Motor neuron (in vitro differentiated cells): ENCODE measurements around the gene OXCT1. TPM values are rescaled to one million over a fixed set of nuclear protein-coding genes. Genes with fewer than 3 reads are reported as not detected.
A peak's percentile ranks its signal among the peaks of the same experiment; 100 is the strongest.
"Not testable (repeated sequence)": the region's sequence is repeated elsewhere in the genome, so short reads cannot be mapped to it uniquely, and the experiment has no call there.

Experiments
- ATAC-seq, 8 experiments: fragments of 200-7000 bp; cut with Tn5 transposase; replicated peaks in 6 of 8; 2 replicates each; pipeline ENCODE4 v1.8.0; 2021; ENCODE audit warnings: mild to moderate bottlenecking in 8 of 8, moderate library complexity in 8 of 8
- H3K27ac ChIP-seq, 2 donors: fragments of 250-450 bp; sonication (Bioruptor Pico); 2 replicates each; pipeline ENCODE4 v1.9.0; 2021; ENCODE audit warnings: antibody characterized with exemption in 2 of 2, mild to moderate bottlenecking in 2 of 2, moderate library complexity in 1 of 2
- H3K4me1 ChIP-seq, 2 donors: fragments of 250-450 bp; sonication (Bioruptor Pico); replicated peaks in 1 of 2; 2 replicates each; pipeline ENCODE4 v1.6.1; 2021; ENCODE audit warnings: antibody characterized with exemption in 2 of 2, mild to moderate bottlenecking in 2 of 2, moderate library complexity in 1 of 2
- H3K4me3 ChIP-seq, 5 donors: fragments of 250-450 bp; sonication (Bioruptor Pico); 2 replicates each; pipeline ENCODE4 v1.9.0; 2021; ENCODE audit warnings: antibody characterized with exemption in 5 of 5, mild to moderate bottlenecking in 5 of 5, moderate library complexity in 4 of 5
- WGBS, 10 experiments: fragments of 450-650 bp; shearing (Covaris generic); methylation state at CpG; one replicate each; pipeline ENCODE4 v1.0.0; 2022; 5-methylcytosine and 5-hydroxymethylcytosine counted together
- in situ Hi-C, 9 experiments: fragments of 400-800 bp; cut with MboI; loops; one replicate each; pipeline ENCODE4 v1.15.0; 2021; ENCODE audit warnings: low sequenced_read_pairs in 9 of 9, low pct_unique_long_range_greater_than_20kb in 2 of 9; ENCODE audit not compliant: unreplicated experiment in 9 of 9
- total RNA-seq, 8 experiments: library from RNA; unstranded; fragments of 300-600 nt; gene quantifications; 2 replicates each; pipeline versions ENCODE4 v1.2.3 to v1.2.4, GENCODE V29; 2022

The OXCT1 gene
- total RNA-seq, 8 experiments from 2014 or later, result 6.6 to 55.5 (median 36.9) TPM

DNA sequence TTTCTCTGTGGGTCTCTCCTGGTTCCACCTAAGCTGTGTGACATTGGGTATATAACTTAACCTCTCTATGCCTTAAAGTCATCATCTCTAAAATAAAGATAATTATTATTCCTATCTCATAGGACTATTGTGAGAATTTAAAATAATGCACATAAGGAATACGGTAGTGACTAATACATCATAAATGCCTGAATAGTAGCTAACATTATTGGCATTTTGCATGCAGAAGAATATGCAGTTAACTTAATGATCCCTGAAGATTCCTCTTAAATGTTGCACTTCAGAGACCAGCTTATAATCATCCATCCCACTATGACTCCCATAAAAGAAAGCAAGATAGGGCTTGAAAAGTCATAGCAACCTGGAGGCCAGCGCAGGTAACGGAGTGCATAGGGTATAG is 32.4 kb downstream of the OXCT1 start:
- Histone ChIP-seq H3K4me1 (peaks cover 4 to 11% of the 10 kb centered on the region in 2 donors), H3K4me3 (no peak overlapping the region), H3K27ac (no peak overlapping the region)
- in situ Hi-C loops, result loop anchor here in 3 of 9 experiments (25.0 kb wide), 3 partner anchors 125 to 925 kb away; partner anchors contain the start of gene C7 (in 1 of the 3)
- peak in 3 of 8 experiments; percentile 36 to 61 (median 60) for ATAC-seq
- 0 to 100% (median 100%) methylated on average over 1 to 3 of the region's 3 CpGs for WGBS, 10 experiments

DNA sequence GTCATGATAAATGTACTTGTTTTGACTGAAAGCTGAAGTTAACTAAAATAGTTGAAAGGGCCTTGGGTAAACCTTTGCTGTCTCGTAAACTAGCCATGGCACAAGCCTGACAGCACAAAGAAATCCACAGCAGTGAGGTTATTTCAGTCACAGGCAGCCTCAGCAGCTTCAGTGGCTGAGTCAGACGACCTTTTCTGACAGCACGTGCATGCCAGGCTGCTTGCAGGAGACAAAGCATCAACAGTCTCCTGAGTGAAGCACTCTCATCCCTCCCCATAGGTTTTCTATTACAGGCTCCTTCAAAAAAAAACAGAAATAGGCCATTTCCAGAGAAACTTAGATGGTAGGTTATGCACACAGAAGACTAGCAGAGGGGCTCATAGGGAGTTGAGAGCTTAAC is 34.6 kb downstream of the OXCT1 start:
- 0 to 60% (median 18%) methylated on average over 1 to 3 of the region's 3 CpGs; no CpG with 5 or more reads in 4 of the 10 experiments for WGBS, 10 experiments
- Histone ChIP-seq H3K4me3 (no peak overlapping the region), H3K27ac (no peak overlapping the region), H3K4me1 (peaks cover 4 to 11% of the 10 kb centered on the region in 2 donors)
- ATAC-seq, result peak; percentile 78 to 100 (median 100)
- in situ Hi-C loops, result loop anchor here in 3 of 9 experiments (25.0 kb wide), 3 partner anchors 123 to 923 kb away; partner anchors contain the start of gene C7 (in 1 of the 3)

DNA sequence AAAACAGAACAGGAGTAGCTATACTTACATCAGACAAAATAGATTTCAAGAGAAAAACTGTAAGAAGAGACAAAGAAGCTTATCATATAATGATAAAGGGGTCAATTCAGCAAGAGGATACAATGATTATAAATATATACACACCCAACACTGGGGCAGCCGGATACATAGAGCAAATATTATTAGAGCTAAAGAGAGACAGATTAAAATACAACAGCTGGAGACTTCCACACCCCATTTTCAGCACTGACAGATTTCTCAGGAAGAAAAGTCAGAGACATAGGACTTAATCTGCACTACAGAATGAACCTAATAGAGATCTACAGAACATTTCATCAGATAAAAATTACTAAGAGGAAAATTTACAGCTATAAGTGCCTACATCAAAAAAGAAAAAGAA is 35.7 kb downstream of the OXCT1 start:
- no peak for ATAC-seq
- 54 to 100% (median 91%) methylated on average over 1 of the region's 1 CpG; no CpG with 5 or more reads in 1 of the 10 experiments for WGBS, 10 experiments
- Histone ChIP-seq H3K4me3 (no peak overlapping the region), H3K4me1 (peaks cover 4 to 11% of the 10 kb centered on the region in 2 donors), H3K27ac (no peak overlapping the region)
- in situ Hi-C loops, result loop anchor here in 3 of 9 experiments (25.0 kb wide), 3 partner anchors 122 to 922 kb away; partner anchors contain the start of gene C7 (in 1 of the 3)

DNA sequence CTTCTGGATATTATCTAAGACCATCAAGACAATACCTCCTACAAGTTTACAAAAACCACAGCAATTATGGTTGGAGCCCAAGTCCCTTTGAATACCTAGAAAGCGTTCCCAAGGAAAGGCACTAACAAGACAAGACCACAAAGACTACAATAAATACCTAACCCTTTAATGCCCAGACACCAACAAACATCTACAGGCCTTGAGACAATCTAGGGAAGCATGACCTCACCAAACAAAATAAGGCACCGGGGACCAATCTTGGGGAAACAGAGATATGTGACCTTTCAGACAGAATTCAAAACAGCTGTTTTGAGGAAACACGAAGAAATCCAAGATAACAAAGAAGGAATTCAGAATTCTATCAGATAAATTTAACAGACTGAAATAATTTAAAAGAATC is 37.8 kb downstream of the OXCT1 start:
- 41 to 100% (median 94%) methylated on average over 1 to 3 of the region's 3 CpGs for WGBS, 10 experiments
- Histone ChIP-seq H3K4me3 (no peak overlapping the region), H3K27ac (no peak overlapping the region), H3K4me1 (peaks cover 4 to 11% of the 10 kb centered on the region in 2 donors)
- ATAC-seq, result no peak
- in situ Hi-C loops, result loop anchor here in 3 of 9 experiments (25.0 kb wide), 3 partner anchors 120 to 920 kb away; partner anchors contain the start of gene C7 (in 1 of the 3)

DNA sequence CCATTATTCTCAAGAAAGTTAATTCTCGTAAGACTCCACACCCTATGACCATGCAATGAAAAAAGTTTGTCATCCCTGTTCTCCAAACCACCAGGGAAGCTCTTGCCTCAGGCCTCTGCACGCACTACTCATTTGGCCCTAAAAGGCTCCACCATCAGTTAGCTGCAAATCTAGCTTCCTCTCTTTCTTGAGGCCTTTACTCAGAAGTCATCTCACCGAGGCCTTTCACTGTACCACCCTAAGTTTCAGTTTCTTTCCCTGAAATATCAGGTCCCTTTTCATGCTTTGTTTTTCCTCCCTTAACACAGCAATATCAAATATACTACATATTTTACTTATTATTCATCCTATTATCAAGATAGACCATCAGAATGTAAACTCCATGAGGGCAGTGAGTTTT is 39.1 kb downstream of the OXCT1 start:
- Histone ChIP-seq H3K27ac (no peak overlapping the region), H3K4me1 (peaks cover 4 to 11% of the 10 kb centered on the region in 2 donors), H3K4me3 (no peak overlapping the region)
- in situ Hi-C loops, result loop anchor here in 3 of 9 experiments (25.0 kb wide), 3 partner anchors 119 to 919 kb away; partner anchors contain the start of gene C7 (in 1 of the 3)
- 94 to 100% (median 100%) methylated on average over 2 to 3 of the region's 3 CpGs; no CpG with 5 or more reads in 4 of the 10 experiments for WGBS, 10 experiments
- no peak for ATAC-seq

DNA sequence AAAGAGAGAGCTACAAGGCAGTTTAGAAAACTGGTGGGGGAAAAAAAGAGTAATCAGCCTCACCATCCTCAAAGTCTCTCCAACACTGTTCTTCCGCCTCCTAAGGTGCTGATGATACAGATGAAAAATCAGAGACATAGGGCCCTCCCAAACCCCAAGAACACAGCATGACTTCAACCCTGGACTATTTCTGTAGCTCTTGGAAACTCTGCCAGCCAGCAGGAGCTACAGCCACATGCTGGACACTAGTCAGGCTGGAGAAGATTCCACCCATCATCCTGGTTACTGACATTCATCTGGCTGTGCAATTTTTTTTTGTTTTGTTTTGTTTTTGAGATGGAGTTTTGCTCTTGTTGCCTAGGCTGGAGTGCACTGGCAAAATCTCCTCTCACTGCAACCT is 42.4 kb downstream of the OXCT1 start:
- ATAC-seq, result no peak
- 83 to 100% (median 100%) methylated on average over 1 of the region's 1 CpG; no CpG with 5 or more reads in 5 of the 10 experiments for WGBS, 10 experiments
- no peaks in the 10 kb centered on the region for H3K4me1 ChIP-seq
- H3K4me3 ChIP-seq, result no peak overlapping the region
- H3K27ac ChIP-seq, result no peak overlapping the region
- in situ Hi-C loops, result loop anchor here in 3 of 9 experiments (25.0 kb wide), 3 partner anchors 115 to 915 kb away; partner anchors contain the start of gene C7 (in 1 of the 3)

DNA sequence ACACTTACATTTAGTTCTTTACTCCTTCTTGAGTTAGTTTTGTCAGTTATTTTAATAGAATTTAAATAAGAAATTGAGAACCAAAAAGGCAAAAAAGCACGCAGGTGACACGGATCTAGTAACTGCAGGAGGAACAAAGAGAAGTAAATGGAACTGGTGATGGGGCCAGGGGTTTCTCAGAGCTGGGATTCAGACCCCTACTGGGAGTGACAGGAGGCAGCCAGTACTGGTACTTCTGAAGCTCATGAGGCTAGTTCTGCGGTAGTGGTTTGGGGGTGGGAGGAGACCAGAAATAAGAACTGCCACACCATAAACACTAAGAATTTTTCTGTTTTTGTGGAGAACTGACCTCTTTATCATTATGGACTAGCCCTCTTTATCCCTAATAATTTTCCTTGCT is 48.2 kb downstream of the OXCT1 start:
- in situ Hi-C loops, result no loop called here
- Histone ChIP-seq H3K4me3 (no peak overlapping the region), H3K4me1 (no peaks in the 10 kb centered on the region), H3K27ac (no peak overlapping the region)
- ATAC-seq, result no peak
- 78 to 100% (median 92%) methylated on average over 1 to 3 of the region's 3 CpGs; no CpG with 5 or more reads in 2 of the 10 experiments for WGBS, 10 experiments

DNA sequence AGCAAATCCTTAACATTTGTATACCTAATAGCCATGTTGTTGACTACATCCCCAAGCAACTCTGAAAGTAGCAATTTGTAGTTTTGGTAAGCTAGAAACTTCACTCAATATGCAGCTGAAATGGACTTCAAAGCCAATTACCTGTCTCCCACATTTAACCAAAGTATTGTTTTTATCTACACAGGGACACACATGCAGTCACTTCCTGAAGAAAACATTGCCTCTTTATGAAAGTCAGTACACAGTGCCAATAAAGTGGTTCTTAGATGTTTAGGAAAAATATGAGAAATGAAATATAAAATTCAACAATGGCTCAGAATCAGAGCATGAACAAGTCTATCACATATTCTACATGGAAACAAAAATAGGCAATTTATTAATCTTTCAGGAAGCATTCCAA is 49.2 kb downstream of the OXCT1 start:
- in situ Hi-C loops, result no loop called here
- Histone ChIP-seq H3K27ac (no peak overlapping the region), H3K4me1 (no peaks in the 10 kb centered on the region), H3K4me3 (no peak overlapping the region)
- no peak for ATAC-seq

DNA sequence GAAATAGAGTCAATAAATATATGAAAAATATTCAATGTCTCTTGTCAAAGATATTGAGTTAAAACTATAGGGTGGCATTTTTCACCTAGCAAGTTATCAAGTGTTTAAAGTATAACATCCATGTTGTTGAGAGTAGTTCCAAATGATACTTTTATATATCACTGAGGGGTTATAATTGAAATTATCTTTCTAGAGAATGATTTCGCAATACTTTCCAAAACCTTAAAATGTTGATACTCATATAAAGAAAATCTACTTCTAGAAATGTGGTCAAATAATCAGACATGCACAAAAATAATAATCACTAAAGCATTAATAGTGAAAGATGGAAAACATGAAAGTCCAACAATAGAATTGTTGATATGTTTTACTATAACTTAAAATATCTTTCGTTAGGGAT is 50.1 kb downstream of the OXCT1 start:
- no peak for ATAC-seq
- in situ Hi-C loops, result no loop called here
- 90 to 100% (median 100%) methylated on average over 2 of the region's 2 CpGs for WGBS, 10 experiments
- no peak overlapping the region for H3K4me3 ChIP-seq
- H3K4me1 ChIP-seq, result no peaks in the 10 kb centered on the region
- H3K27ac ChIP-seq, result no peak overlapping the region

DNA sequence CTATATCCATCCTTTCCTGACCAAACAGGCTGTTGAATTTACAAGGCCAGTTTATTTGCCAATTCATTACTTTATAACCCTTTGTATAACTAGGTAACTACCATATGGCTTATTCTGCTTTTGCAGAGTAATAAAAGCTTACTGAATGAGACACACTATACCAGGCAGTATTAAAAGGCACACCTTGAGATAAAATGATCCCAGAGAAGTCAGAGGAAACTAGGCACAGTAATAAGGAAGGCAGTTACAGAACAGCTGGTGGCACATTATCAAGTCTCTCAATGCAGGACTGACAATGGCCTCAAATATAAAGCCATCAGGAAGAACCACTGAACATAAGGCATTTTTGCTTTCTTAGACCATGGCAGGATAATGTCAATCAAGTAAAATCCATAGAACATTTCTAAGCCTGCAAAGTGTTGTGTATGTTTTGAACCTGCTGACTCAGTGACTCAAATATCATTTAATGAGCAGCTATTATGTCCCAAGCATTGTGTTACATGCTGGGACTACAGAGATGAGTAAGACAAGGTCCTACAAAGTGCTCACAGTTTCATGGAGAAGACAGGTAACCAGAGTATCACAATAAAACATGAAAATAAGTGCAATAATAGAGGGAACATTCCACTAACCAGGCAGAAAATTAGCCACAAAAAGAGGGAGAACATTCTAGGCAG is 52.5 kb downstream of the OXCT1 start:
- in situ Hi-C loops, result no loop called here
- ATAC-seq, result no peak
- Histone ChIP-seq H3K4me1 (no peaks in the 10 kb centered on the region), H3K4me3 (no peak overlapping the region), H3K27ac (no peak overlapping the region)

DNA sequence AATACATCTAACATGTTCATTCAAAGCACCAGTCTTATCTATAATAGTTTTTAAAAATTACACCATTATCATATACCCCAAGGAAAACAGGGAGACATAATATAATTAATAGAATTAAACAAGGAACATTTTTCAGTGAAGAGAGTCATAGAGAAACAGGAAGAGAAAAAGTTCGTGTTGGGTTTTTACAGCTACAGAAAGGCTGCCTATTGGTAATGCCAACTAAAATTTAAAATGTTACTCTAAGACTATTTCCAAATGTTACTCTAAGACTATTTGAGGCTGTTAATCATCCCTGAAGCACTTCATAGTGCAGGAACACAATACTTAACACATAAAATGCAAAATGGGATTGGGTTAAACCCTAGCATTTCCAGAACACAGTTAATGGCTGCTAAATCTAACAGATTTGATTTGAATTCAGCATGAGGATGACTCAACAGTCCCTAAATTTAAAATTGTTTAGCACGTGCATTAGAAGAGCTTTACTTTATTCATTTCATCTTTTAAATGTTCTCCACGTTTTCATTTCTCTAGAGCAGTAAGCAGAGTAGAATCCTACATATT is 54.5 kb downstream of the OXCT1 start:
- Histone ChIP-seq H3K4me1 (no peaks in the 10 kb centered on the region), H3K27ac (no peak overlapping the region), H3K4me3 (no peak overlapping the region)
- 15 to 85% (median 67%) methylated on average over 1 to 3 of the region's 3 CpGs; no CpG with 5 or more reads in 1 of the 10 experiments for WGBS, 10 experiments
- in situ Hi-C loops, result no loop called here
- peak in 2 of 8 experiments; percentile 86 to 88 for ATAC-seq

DNA sequence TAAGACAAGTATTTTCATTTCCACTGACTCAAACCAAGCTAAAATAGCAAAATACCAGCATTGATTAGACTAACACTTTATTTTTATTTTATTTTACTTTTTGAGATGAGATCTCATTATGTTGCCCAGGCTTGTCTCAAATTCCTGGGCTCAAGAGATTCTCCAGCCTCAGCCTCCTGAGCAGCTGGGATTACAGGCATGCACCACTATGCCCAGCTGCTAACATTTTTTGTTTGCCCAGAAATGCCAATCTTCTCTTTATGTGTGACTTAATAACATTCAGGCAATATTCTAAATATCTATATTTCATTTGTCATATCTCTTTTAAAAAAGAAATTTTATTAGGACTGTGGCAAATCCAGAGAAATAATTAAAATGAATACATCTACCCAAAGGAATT is 55.0 kb downstream of the OXCT1 start:
- no peak overlapping the region for H3K27ac ChIP-seq
- H3K4me1 ChIP-seq, result no peaks in the 10 kb centered on the region
- no peak for ATAC-seq
- in situ Hi-C loops, result no loop called here
- H3K4me3 ChIP-seq, result no peak overlapping the region

DNA sequence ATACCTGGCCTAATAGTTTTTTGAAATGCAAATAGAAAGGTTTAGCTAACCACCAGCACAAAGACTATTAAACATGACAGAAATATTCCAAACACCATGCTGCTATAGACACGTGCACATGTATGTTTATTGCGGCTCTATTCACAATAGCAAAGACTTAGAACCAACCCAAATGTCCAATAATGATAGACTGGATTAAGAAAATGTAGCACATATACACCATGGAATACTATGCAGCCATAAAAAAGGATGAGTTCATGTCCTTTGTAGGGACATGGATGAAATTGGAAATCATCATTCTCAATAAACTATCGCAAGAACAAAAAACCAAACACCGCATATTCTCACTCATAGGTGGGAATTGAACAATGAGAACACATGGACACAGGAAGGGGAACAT is 55.9 kb downstream of the OXCT1 start:
- 94 to 100% (median 100%) methylated on average over 1 to 2 of the region's 4 CpGs; no CpG with 5 or more reads in 4 of the 10 experiments for WGBS, 10 experiments
- H3K27ac ChIP-seq, H3K4me3 ChIP-seq, in situ Hi-C loops, ATAC-seq, H3K4me1 ChIP-seq: not testable (repeated sequence)
